Measurements from ENCODE around the gene WIPF3. TPM values are rescaled to one million over a fixed set of nuclear protein-coding genes. Genes with fewer than 3 reads are reported as not detected.
"Not testable (repeated sequence)": the region's sequence is repeated elsewhere in the genome, so short reads cannot be mapped to it uniquely, and the experiment has no call there.

WIPF3 gene
- total RNA-seq, 2 donors from 2014 or later = 20.8 to 21.4 TPM

- intact Hi-C loops (cut with DNase I) = no loop called here
Measured at GRCh38 chr7:29865526-29865925, 59.2 kb downstream of the WIPF3 start.

GRCh38 chr7:29866490-29866930, 60.2 kb downstream of the WIPF3 start:
- intact Hi-C loops (cut with DNase I) = no loop called here
- peak; percentile 88 for DNase-seq (ENCODE audit: low spot score)

More at GRCh38 chr7:29865526-29865925, 59.2 kb downstream of the WIPF3 start:
- DNase-seq (ENCODE audit: low spot score) = no peak

DNA sequence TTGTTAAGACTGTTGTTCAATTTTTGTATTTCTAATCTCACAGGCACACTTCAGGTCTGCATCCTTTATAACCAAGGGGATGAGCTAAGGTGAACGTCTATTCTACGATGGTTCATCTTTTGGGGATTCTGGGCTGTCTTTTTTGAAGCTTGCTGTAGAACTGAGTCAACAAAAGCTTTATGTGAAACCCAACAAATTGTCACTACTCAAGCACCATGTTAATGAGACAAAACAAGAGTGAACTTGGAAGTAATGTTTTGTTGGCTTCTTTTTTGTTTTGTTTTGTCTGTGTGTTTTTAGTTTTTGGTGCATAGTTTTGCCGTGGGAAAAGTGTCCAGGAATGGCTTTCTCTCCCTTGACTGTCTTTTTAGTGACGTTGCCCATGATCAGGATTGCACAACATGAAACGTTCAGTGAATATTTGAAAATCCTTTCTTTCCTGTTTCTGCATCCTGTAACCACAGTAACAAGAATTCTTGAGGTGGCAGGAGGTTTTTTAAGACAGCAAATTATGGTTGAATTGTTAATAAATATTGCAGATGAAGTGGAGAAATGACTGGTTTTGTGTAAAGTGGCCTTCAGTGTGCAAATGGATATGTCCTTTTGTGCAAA, 65.6 kb downstream of the WIPF3 start:
- intact Hi-C loops (cut with DNase I) = no loop called here
- DNase-seq (ENCODE audit: low spot score) = no peak

- DNase-seq (ENCODE audit: low spot score) = no peak
- intact Hi-C loops (cut with DNase I) = no loop called here
Measured at GRCh38 chr7:29873644-29874294, 67.5 kb downstream of the WIPF3 start.

- DNase-seq (ENCODE audit: low spot score) = no peak
- intact Hi-C loops (cut with DNase I) = no loop called here
Measured at GRCh38 chr7:29875741-29876140, 69.4 kb downstream of the WIPF3 start.

GRCh38 chr7:29877196-29877595, 70.9 kb downstream of the WIPF3 start:
- intact Hi-C loops (cut with DNase I) = no loop called here
- no peak for DNase-seq (ENCODE audit: low spot score)

DNA sequence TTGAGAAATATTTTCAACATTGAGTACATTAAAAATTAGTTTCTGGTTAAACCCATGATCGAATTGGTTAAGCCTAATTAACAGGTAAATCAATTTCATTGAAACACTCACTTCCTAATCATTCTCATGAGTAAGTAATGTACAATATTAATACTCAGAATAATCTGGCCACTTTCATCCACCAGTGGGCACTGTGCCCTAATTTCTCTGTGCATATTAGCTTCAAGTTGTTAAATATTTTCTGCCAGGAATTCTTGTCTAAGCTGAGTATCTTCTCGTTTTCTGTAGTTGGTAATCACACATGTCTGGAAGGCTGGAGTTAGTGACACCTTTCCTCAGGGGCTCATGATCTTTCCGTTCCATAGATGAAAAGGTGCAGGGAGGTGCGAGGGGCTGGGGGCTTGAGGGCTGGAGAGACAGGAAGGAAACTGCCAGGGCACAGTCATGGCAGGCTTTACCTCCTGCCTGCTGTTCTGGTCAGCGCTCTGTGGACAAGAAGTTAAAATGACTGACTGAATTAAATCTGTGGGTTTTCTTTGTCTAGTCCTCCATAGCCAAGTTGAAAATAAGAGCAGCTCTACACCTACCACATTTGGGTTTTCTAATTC, 71.9 kb downstream of the WIPF3 start:
- DNase-seq (ENCODE audit: low spot score) = no peak

DNA sequence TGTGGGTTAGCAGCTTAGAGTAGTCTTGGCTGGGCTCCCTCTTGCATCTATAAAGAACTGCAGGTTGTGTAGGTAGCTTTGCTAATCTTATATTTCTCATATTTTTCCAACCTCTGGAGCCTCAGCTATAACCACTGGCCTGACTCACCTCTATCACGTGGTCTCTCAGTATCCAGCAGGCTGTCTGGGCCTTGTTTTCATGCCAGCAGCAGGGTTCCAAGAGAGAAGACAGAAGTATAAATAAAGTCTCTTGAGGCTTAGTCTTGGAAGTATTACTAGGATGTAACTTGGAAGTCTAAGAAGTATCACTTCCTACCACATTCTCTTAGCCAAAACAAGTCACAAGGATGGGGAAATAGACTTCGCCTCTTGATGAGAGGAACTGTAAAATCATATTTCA, 73.3 kb downstream of the WIPF3 start:
- intact Hi-C loops (cut with DNase I) = no loop called here
- no peak for DNase-seq (ENCODE audit: low spot score)

More for the DNA sequence above, 71.9 kb downstream of the WIPF3 start:
- intact Hi-C loops (cut with DNase I) = no loop called here

DNA sequence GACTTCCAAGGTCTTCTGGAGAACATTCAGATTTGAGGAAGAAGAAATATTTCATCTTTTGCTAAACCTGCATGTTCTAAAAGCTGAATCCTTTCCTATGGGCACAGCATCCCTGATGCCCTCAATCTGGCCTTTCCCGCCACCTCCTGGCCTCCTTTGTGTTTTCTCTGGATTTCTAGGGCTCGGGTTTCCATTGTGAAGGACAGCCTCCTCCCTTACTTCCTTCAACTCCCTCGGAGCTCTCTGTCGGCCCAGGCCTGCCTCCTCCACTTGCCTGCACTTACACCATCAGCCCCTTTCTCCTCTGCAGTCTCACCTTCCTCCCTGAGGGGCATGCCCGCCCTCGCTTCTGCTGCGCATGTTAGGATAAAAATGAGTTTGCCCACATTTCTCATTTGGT, 75.4 kb downstream of the WIPF3 start:
- DNase-seq (ENCODE audit: low spot score) = no peak
- intact Hi-C loops (cut with DNase I) = no loop called here

DNA sequence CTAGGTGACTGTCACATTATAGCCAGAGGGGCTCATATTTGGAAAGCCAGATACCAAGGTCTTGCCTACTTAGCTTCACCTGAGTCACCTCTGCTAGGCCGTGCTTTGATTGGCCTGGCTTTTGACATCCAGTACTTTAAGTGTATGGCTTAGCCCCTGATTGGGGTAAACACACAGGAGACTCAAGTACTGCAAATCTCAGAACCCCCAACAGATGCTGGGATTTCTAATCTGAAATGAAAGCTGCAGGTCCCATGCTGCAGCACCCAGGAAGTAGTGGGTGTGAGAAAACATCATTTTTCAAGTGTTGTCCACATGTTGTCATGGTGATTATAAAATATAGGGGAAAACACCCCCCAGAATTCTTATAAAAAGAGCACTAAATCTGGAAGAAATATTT, 76.2 kb downstream of the WIPF3 start:
- DNase-seq (ENCODE audit: low spot score) = no peak
- intact Hi-C loops (cut with DNase I) = no loop called here

DNA sequence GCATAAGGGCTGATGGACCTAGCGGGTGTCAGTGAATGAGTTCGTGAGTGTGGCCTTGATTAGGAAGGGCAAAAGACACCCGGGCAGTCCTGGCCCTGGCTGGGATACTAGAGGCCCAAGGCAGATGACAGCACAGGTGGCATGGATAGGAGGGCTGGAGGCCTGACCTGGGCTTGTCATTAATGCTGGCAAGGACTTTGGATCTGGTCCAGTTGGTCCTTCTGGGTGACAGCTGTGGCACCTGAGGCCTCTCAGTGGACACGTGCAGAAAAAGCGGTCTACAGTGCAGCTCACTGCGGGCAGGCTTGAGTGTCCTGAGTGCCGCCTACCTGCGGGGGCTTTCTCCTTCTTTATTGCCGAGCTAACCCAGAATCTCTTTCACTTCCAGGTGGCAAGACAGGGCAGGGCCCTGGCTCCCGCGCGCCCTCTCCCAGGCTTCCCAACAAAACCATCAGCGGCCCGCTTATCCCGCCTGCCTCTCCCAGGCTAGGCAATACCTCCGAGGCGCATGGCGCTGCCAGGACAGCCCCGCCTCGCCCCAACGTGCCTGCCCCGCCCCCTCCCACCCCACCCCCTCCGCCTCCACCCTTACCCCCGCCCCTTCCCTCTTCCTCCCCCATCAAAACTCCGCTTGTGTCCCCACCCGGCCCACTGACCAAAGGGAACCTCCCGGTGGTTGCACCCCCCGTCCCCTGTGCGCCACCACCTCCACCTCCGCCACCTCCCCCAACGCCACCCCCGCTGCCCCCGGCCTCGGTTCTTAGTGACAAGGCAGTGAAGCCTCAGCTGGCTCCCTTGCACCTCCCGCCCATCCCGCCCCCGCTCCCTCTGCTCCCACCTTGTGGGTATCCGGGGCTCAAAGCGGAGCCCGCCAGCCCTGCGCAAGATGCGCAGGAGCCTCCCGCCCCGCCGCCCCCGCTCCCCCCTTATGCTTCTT, 77.4 kb downstream of the WIPF3 start:
- no peak for DNase-seq (ENCODE audit: low spot score)
- intact Hi-C loops (cut with DNase I) = no loop called here

- intact Hi-C loops (cut with DNase I) = no loop called here
- no peak for DNase-seq (ENCODE audit: low spot score)
Measured at GRCh38 chr7:29884399-29885272, 78.3 kb downstream of the WIPF3 start.

- intact Hi-C loops (cut with DNase I) = no loop called here
- DNase-seq (ENCODE audit: low spot score) = no peak
Measured at GRCh38 chr7:29885626-29886025, 79.3 kb downstream of the WIPF3 start.

DNA sequence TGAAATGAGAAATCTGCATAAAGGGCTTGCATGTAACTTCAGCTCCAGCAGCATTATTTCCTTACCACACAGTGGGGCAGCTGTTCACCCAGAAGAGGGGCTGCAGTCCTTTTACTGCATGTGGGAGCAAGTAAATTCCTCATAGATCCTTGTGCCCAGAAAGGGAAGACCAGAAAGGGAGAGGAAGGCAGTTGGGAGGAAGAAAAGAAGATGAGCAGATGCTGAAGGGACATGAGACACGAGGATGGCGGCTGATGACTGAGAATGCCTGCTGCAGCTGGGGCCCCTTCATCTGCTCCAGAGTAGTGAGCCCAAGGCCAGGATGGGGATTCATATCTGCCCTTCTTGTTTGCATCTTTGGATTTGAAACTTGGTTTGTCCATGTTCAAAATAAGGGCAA, 80.5 kb downstream of the WIPF3 start:
- DNase-seq (ENCODE audit: low spot score) = no peak
- intact Hi-C loops (cut with DNase I) = no loop called here

GRCh38 chr7:29888006-29888405, 81.7 kb downstream of the WIPF3 start:
- intact Hi-C loops (cut with DNase I) = no loop called here
- no peak for DNase-seq (ENCODE audit: low spot score)

DNA sequence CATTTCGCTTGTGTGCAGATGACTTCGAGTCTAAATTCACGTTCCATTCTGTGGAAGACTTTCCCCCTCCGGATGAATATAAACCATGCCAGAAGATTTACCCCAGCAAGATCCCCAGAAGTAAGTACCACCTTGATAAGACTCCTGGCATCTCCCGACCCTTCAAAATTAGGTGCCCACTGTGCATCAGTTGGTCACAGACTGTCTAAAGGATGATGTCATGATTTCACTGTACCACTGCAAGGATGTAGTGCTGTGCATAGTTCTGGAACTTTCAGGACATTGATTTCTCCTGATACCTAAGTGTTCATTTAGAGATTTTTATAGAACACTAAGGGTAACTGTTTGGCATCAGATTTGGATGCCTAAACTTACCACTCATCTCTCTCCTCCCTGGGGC, 83.0 kb downstream of the WIPF3 start:
- intact Hi-C loops (cut with DNase I) = no loop called here
- DNase-seq (ENCODE audit: low spot score) = no peak

GRCh38 chr7:29890251-29890650, 83.9 kb downstream of the WIPF3 start:
- DNase-seq (ENCODE audit: low spot score) = no peak
- intact Hi-C loops (cut with DNase I) = no loop called here

- intact Hi-C loops (cut with DNase I) = not testable (repeated sequence)
Measured at GRCh38 chr7:29890786-29891185, 84.5 kb downstream of the WIPF3 start.

DNA sequence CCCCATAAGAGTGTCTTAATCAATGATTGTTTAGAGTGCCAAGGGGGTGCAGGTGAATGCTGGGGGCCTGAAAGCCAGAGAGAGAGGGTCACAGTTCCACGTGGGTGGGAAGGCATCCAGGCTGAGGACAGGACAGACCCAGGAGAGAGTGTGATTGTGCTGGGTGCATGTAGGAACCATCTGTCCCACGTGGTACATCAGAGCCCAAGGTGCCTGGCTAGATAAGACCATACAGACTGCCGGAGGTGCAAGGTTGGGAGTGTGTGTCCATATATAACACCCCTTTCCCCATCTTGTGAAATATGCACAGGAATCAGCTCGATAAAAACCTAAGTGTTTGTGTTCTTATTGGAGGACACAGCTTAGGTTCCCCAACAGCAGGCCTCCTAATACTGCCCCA, 85.5 kb downstream of the WIPF3 start:
- DNase-seq (ENCODE audit: low spot score) = no peak
- intact Hi-C loops (cut with DNase I) = no loop called here

More at GRCh38 chr7:29890786-29891185, 84.5 kb downstream of the WIPF3 start:
- not testable (repeated sequence) for DNase-seq (ENCODE audit: low spot score)
